HepG2 (cell line): ENCODE data around the gene TCF23. TPM values are rescaled to one million over a fixed set of nuclear protein-coding genes. Genes with fewer than 3 reads are reported as not detected.

Source experiments
- ATAD3A ChIP-seq: sonication (generic); formaldehyde crosslinking; IDR thresholded peaks from 2 replicates; pipeline ENCODE4 v1.4.0; 2020; ENCODE audit warnings: missing genetic modification reagents
- CCDC6 ChIP-seq: sonication (generic); formaldehyde crosslinking; IDR thresholded peaks from 2 replicates; pipeline ENCODE4 v1.8.1; 2022; ENCODE audit warnings: mild to moderate bottlenecking, missing genetic modification reagents, moderate library complexity
- ESRRA ChIP-seq: sonication (generic); formaldehyde crosslinking; IDR thresholded peaks from 2 replicates; pipeline ENCODE4 v1.5.1; 2020; ENCODE audit warnings: mild to moderate bottlenecking, low read depth, missing genetic modification reagents
- FLYWCH1 ChIP-seq: sonication (generic); formaldehyde crosslinking; IDR thresholded peaks from 2 replicates; pipeline ENCODE4 v1.8.1; 2023; ENCODE audit warnings: mild to moderate bottlenecking, missing genetic modification reagents
- FOXO1 ChIP-seq: sonication (generic); formaldehyde crosslinking; IDR thresholded peaks from 2 replicates; pipeline ENCODE4 v1.4.0; 2020; ENCODE audit warnings: missing genetic modification reagents
- GATA4 ChIP-seq: sonication (generic); IDR thresholded peaks from 2 replicates; pipeline ENCODE4 v1.6.1; 2016; ENCODE audit warnings: antibody characterized with exemption, low read depth, borderline replicate concordance
- GFI1 ChIP-seq: sonication (generic); formaldehyde crosslinking; IDR thresholded peaks from 2 replicates; pipeline ENCODE4 v1.5.0; 2020; ENCODE audit warnings: missing genetic modification reagents, mild to moderate bottlenecking, borderline replicate concordance
- MXD3 ChIP-seq: IDR thresholded peaks from 2 replicates; pipeline ENCODE4 v1.6.1; 2016; ENCODE audit warnings: mild to moderate bottlenecking, missing biosample characterization, missing genetic modification reagents
- NFE2 ChIP-seq: sonication (generic); formaldehyde crosslinking; IDR thresholded peaks from 2 replicates; pipeline ENCODE4 v1.4.0; 2020; ENCODE audit warnings: missing genetic modification reagents
- NFKBIZ ChIP-seq: IDR thresholded peaks from 2 replicates; pipeline ENCODE4 v1.6.1; 2018; ENCODE audit warnings: missing genetic modification reagents, missing compliant biosample characterization
- NONO ChIP-seq, 2 experiments: fragments of 450-650 bp in 1 of 2; sonication (generic) in 1 of 2; formaldehyde crosslinking in 1 of 2; IDR thresholded peaks in 1 of 2; conservative IDR thresholded peaks in 1 of 2; 2 replicates each; pipeline versions ENCODE4 v1.6.1 to v1.8.0; 2017 to 2022; ENCODE audit warnings: mild to moderate bottlenecking in 1 of 2, missing genetic modification reagents in 1 of 2, moderate library complexity in 1 of 2
- PCBP2 ChIP-seq: fragments of 200-400 bp; formaldehyde crosslinking; optimal IDR thresholded peaks from 2 replicates; pipeline ENCODE3; 2018; ENCODE audit warnings: low read length, low read depth; ENCODE audit not compliant: poor library complexity, severe bottlenecking
- POLR2AphosphoS2 ChIP-seq: IDR thresholded peaks from 2 replicates; pipeline ENCODE4 v1.6.1; 2011; ENCODE audit warnings: low read depth, low read length, improper control_type of control experiment
- SMC3 ChIP-seq: IDR thresholded peaks from 2 replicates; pipeline ENCODE4 v1.6.1; 2011; ENCODE audit warnings: low read length, improper control_type of control experiment
- SRSF1 ChIP-seq: fragments of 200-400 bp; formaldehyde crosslinking; optimal IDR thresholded peaks from 2 replicates; pipeline ENCODE3; 2017; ENCODE audit warnings: mild to moderate bottlenecking, low read depth, low read length, moderate library complexity
- SRY ChIP-seq: sonication (generic); formaldehyde crosslinking; IDR thresholded peaks from 2 replicates; pipeline ENCODE4 v1.8.0; 2022; ENCODE audit warnings: mild to moderate bottlenecking, missing genetic modification reagents
- SUZ12 ChIP-seq: fragments of 150-350 bp; IDR thresholded peaks from 2 replicates; pipeline ENCODE4 v1.6.1; 2014; ENCODE audit warnings: low read depth, low read length
- TRIM24 ChIP-seq: sonication (generic); formaldehyde crosslinking; IDR thresholded peaks from 2 replicates; pipeline ENCODE4 v1.8.0; 2022; ENCODE audit warnings: mild to moderate bottlenecking, missing genetic modification reagents
- ZBTB20 ChIP-seq: sonication (generic); formaldehyde crosslinking; IDR thresholded peaks from 2 replicates; pipeline ENCODE4 v1.8.1; 2023; ENCODE audit warnings: missing genetic modification reagents, low read depth, mild to moderate bottlenecking, borderline replicate concordance
- ZNF180 ChIP-seq: sonication (generic); formaldehyde crosslinking; IDR thresholded peaks from 2 replicates; pipeline ENCODE4 v1.4.0; 2020; ENCODE audit warnings: low read depth, missing genetic modification reagents, borderline replicate concordance
- ZNF589 ChIP-seq: sonication (generic); formaldehyde crosslinking; conservative IDR thresholded peaks from 2 replicates; pipeline ENCODE4 v1.8.0; 2022; ENCODE audit warnings: mild to moderate bottlenecking, moderate library complexity, missing genetic modification reagents
- polyA plus RNA-seq, 8 experiments: library from polyadenylated mRNA; depleted of rRNA in 3 of 8; stranded (reverse) in 7 of 8; unstranded in 1 of 8; fragments of >200 nt; fragmentation: Illumina TruSeq in 4 of 8; extraction: Trizol in 4 of 8; gene quantifications; 2 replicates each; pipeline versions ENCODE4 v1.2.1 to v1.2.3, GENCODE V29; 2011 to 2016; ENCODE audit warnings: low read depth in 4 of 8, missing spikeins in 1 of 8, mixed read lengths in 1 of 8; ENCODE audit not compliant: insufficient read depth in 1 of 8
- total RNA-seq, 5 experiments: library from RNA; depleted of rRNA; stranded (reverse); fragments of >200 nt; fragmentation: Illumina TruSeq; extraction: Trizol; gene quantifications; 2 replicates each; pipeline ENCODE4 v1.2.3, GENCODE V29; 2016; ENCODE audit warnings: low read depth in 1 of 5
- TF ChIP-seq, protein P1 (sequence below): sonication (generic); formaldehyde crosslinking; IDR thresholded peaks from 2 replicates; pipeline ENCODE4 v1.5.0; 2020; ENCODE audit warnings: missing genetic modification reagents
- TF ChIP-seq, protein P2 (sequence below): sonication (generic); formaldehyde crosslinking; IDR thresholded peaks from 2 replicates; pipeline ENCODE4 v1.5.0; 2020; ENCODE audit warnings: mild to moderate bottlenecking, missing genetic modification reagents

Gene TCF23
- total and polyA plus RNA-seq, 2 of the 13 experiments (the other 11 are each of a cell fraction or from before 2014, with no cell fraction given): 0.02 to 1.4 TPM

- TF ChIP-seq ZNF180: no peak
- TF ChIP-seq SRSF1: no peak
- no peak for TF ChIP-seq TRIM24 (CRISPR knock-in tag)
- TF ChIP-seq MXD3 (CRISPR knock-in tag): no peak
- 0 out of 2 replicates have a peak, but pooled peaks have one; percentile 13 for TF ChIP-seq ZBTB20 (CRISPR knock-in tag)
- TF ChIP-seq, protein P1, sequence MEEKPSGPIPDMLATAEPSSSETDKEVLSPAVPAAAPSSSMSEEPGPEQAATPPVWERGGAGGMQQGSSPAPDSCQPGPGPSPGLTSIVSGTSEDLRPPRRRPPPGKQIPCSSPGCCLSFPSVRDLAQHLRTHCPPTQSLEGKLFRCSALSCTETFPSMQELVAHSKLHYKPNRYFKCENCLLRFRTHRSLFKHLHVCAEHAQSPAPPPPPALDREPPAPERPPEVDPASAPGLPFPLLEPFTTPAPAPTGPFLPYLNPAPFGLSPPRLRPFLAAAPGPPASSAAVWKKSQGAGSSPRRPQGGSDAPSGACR (CRISPR knock-in tag): no peak
- TF ChIP-seq SRY (CRISPR knock-in tag): 0 out of 2 replicates have a peak, but pooled peaks have one; percentile 34
- no peak for TF ChIP-seq GFI1 (CRISPR knock-in tag)
- peak; percentile 7; the same call in 1 of the 2 replicates for TF ChIP-seq ESRRA
- no peak for TF ChIP-seq CCDC6 (CRISPR knock-in tag)
- TF ChIP-seq NONO (IDR thresholded peaks at IDR 0.05): no peak
- peak; percentile 40; the same call in 1 of the 2 replicates for TF ChIP-seq NONO (CRISPR knock-in tag; conservative IDR thresholded peaks at IDR 0.05)
- no peak for TF ChIP-seq POLR2AphosphoS2
- TF ChIP-seq ZNF589 (CRISPR knock-in tag): no peak
- no peak for TF ChIP-seq NFE2 (CRISPR knock-in tag)
- TF ChIP-seq FLYWCH1 (CRISPR knock-in tag): no peak
- TF ChIP-seq SUZ12: no peak
- no peak for TF ChIP-seq GATA4
- TF ChIP-seq FOXO1 (CRISPR knock-in tag): no peak
- TF ChIP-seq, protein P2, sequence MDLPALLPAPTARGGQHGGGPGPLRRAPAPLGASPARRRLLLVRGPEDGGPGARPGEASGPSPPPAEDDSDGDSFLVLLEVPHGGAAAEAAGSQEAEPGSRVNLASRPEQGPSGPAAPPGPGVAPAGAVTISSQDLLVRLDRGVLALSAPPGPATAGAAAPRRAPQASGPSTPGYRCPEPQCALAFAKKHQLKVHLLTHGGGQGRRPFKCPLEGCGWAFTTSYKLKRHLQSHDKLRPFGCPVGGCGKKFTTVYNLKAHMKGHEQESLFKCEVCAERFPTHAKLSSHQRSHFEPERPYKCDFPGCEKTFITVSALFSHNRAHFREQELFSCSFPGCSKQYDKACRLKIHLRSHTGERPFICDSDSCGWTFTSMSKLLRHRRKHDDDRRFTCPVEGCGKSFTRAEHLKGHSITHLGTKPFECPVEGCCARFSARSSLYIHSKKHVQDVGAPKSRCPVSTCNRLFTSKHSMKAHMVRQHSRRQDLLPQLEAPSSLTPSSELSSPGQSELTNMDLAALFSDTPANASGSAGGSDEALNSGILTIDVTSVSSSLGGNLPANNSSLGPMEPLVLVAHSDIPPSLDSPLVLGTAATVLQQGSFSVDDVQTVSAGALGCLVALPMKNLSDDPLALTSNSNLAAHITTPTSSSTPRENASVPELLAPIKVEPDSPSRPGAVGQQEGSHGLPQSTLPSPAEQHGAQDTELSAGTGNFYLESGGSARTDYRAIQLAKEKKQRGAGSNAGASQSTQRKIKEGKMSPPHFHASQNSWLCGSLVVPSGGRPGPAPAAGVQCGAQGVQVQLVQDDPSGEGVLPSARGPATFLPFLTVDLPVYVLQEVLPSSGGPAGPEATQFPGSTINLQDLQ (CRISPR knock-in tag): no peak
- TF ChIP-seq SMC3: no peak
- TF ChIP-seq NFKBIZ: no peak
- TF ChIP-seq PCBP2: no peak
- no peak for TF ChIP-seq ATAD3A
These were observed 30.1 kb upstream of the TCF23 start, which contains the start of gene CGREF1 (continued) for GRCh38 chr2:27118525-27119329.
